ENCODE data around the gene STAG3. TPM values are rescaled to one million over a fixed set of nuclear protein-coding genes. Genes with fewer than 3 reads are reported as not detected.

Gene STAG3
- total RNA-seq, 1 donor from 2014 or later = 0.57 TPM

GRCh38 chr7:100167912-100168323, 9.8 kb upstream of the STAG3 start:
- peaks cover 26% of the 10 kb centered on the region for H3K4me1 Mint-ChIP-seq (ENCODE audit: low read depth)
- H3K27ac Mint-ChIP-seq (ENCODE audit: unreplicated experiment) = no peak overlapping the region

GRCh38 chr7:100169147-100169850, 8.4 kb upstream of the STAG3 start:
- Mint-ChIP-seq H3K9me3 (ENCODE audit: low read depth) (no peaks in the 10 kb centered on the region), H3K27ac (ENCODE audit: unreplicated experiment) (no peak overlapping the region), H3K36me3 (ENCODE audit: low read depth) (peaks cover 6% of the 10 kb centered on the region), H3K4me1 (ENCODE audit: low read depth) (peaks cover 24% of the 10 kb centered on the region), H3K4me3 (ENCODE audit: unreplicated experiment) (no peak overlapping the region), H3K27me3 (ENCODE audit: low read depth) (peaks cover 5% of the 10 kb centered on the region)
- peak; percentile 21 for DNase-seq (ENCODE audit: low spot score)
- no peak for TF ChIP-seq CTCF (IDR thresholded peaks at IDR 0.05)

More at GRCh38 chr7:100167912-100168323, 9.8 kb upstream of the STAG3 start:
- Mint-ChIP-seq H3K9me3 (ENCODE audit: low read depth) (no peaks in the 10 kb centered on the region), H3K36me3 (ENCODE audit: low read depth) (no peaks in the 10 kb centered on the region), H3K4me3 (ENCODE audit: unreplicated experiment) (peak overlapping the region; percentile 70), H3K27me3 (ENCODE audit: low read depth) (peaks cover 5% of the 10 kb centered on the region)
- no peak for TF ChIP-seq CTCF (IDR thresholded peaks at IDR 0.05)
- peak; percentile 49 for DNase-seq (ENCODE audit: low spot score)

- Mint-ChIP-seq H3K9me3 (ENCODE audit: low read depth) (no peaks in the 10 kb centered on the region), H3K4me1 (ENCODE audit: low read depth) (peaks cover 24% of the 10 kb centered on the region), H3K27ac (ENCODE audit: unreplicated experiment) (no peak overlapping the region), H3K27me3 (ENCODE audit: low read depth) (peaks cover 5% of the 10 kb centered on the region), H3K36me3 (ENCODE audit: low read depth) (peaks cover 6% of the 10 kb centered on the region), H3K4me3 (ENCODE audit: unreplicated experiment) (no peak overlapping the region)
- no peak for TF ChIP-seq CTCF (IDR thresholded peaks at IDR 0.05)
- peak; percentile 69 for DNase-seq (ENCODE audit: low spot score)
Measured at GRCh38 chr7:100170101-100170897, 7.4 kb upstream of the STAG3 start.

- Mint-ChIP-seq H3K36me3 (ENCODE audit: low read depth) (peaks cover 6% of the 10 kb centered on the region), H3K27me3 (ENCODE audit: low read depth) (peaks cover 5% of the 10 kb centered on the region), H3K9me3 (ENCODE audit: low read depth) (no peaks in the 10 kb centered on the region), H3K27ac (ENCODE audit: unreplicated experiment) (no peak overlapping the region), H3K4me1 (ENCODE audit: low read depth) (peaks cover 27% of the 10 kb centered on the region), H3K4me3 (ENCODE audit: unreplicated experiment) (no peak overlapping the region)
- DNase-seq (ENCODE audit: low spot score) = peak; percentile 86
- no peak for TF ChIP-seq CTCF (IDR thresholded peaks at IDR 0.05)
Measured at GRCh38 chr7:100171087-100171681, 6.5 kb upstream of the STAG3 start.

- Mint-ChIP-seq H3K36me3 (ENCODE audit: low read depth) (peaks cover 6% of the 10 kb centered on the region), H3K4me3 (ENCODE audit: unreplicated experiment) (peak overlapping the region; percentile 48), H3K9me3 (ENCODE audit: low read depth) (no peaks in the 10 kb centered on the region), H3K4me1 (ENCODE audit: low read depth) (peaks cover 32% of the 10 kb centered on the region), H3K27ac (ENCODE audit: unreplicated experiment) (no peak overlapping the region), H3K27me3 (ENCODE audit: low read depth) (peaks cover 5% of the 10 kb centered on the region)
- no peak for TF ChIP-seq CTCF (IDR thresholded peaks at IDR 0.05)
- peak; percentile 86 for DNase-seq (ENCODE audit: low spot score)
Measured at GRCh38 chr7:100171840-100172239, 5.9 kb upstream of the STAG3 start.
